MG63 (cell line): ENCODE measurements around the gene GNB1L. TPM values are rescaled to one million over a fixed set of nuclear protein-coding genes. Genes with fewer than 3 reads are reported as not detected.

Experiments used
- total RNA-seq: library from RNA; depleted of rRNA; stranded (reverse); fragments of >200 nt; shearing (Covaris generic); gene quantifications from 2 replicates; pipeline ENCODE4 v1.2.3, GENCODE V29; 2014; ENCODE audit warnings: low replicate concordance; rRNA removed

Gene GNB1L
- total RNA-seq, 1 experiment from 2014 or later, result 25.2 TPM

Other genes with a start within 250 kb of the GNB1L start
- 18.9 and 30.7 TPM in 2 replicates for gene SEPTIN5, start 140.4 kb downstream of the GNB1L start, total RNA-seq
- gene GP1BB, start 131.3 kb downstream of the GNB1L start, total RNA-seq, result 3.5 and 15.9 TPM in 2 replicates
- gene TBX1, start 94.1 kb downstream of the GNB1L start, total RNA-seq, result 16.3 and 16.5 TPM in 2 replicates
- 3.7 and 7.2 TPM in 2 replicates for gene RTL10, start within 50 bp of the GNB1L start, total RNA-seq
- 178 and 263 TPM in 2 replicates for gene COMT, start 86.9 kb upstream of the GNB1L start, total RNA-seq
- 52.7 and 61.8 TPM in 2 replicates for gene TXNRD2, start 86.9 kb upstream of the GNB1L start, total RNA-seq
- gene ARVCF, start 161.9 kb upstream of the GNB1L start, total RNA-seq, result 2.2 and 3.8 TPM in 2 replicates
- 21.0 and 54.2 TPM in 2 replicates for gene TANGO2, start 166.2 kb upstream of the GNB1L start, total RNA-seq
- gene DGCR8, start 225.4 kb upstream of the GNB1L start, total RNA-seq, result 16.3 and 31.0 TPM in 2 replicates